Neutrophil (primary cell): ENCODE measurements around the gene JAKMIP1.

Source experiments
- H3K27ac ChIP-seq: fragments of 200-600 bp; sonication (generic); 2 replicates; pipeline ENCODE4 v1.5.1; 2016; ENCODE audit warnings: mild to moderate bottlenecking, moderate library complexity
- H3K27me3 ChIP-seq: fragments of 200-600 bp; sonication (generic); 2 replicates; pipeline ENCODE4 v1.6.0; 2016; ENCODE audit warnings: mild to moderate bottlenecking
- H3K36me3 ChIP-seq: fragments of 200-600 bp; sonication (generic); 2 replicates; pipeline ENCODE4 v1.5.1; 2017
- H3K4me1 ChIP-seq, 2 experiments: fragments of 200-600 bp in 1 of 2; sonication (generic) in 1 of 2; 1 replicate in 1 of 2; 2 replicates in 1 of 2; pipeline versions ENCODE4 v1.5.1 to v1.6.1; 2013 to 2016; ENCODE audit warnings: low read depth in 1 of 2, low read length in 1 of 2, mild to moderate bottlenecking in 1 of 2, moderate library complexity in 1 of 2; ENCODE audit not compliant: control insufficient read depth in 1 of 2, insufficient read depth in 1 of 2
- H3K4me3 ChIP-seq, 2 experiments: fragments of 200-600 bp in 1 of 2; sonication (generic) in 1 of 2; 1 replicate in 1 of 2; 2 replicates in 1 of 2; pipeline ENCODE4 v1.5.1; 2013 to 2016; ENCODE audit warnings: low read depth in 1 of 2, low read length in 1 of 2, mild to moderate bottlenecking in 1 of 2, moderate library complexity in 1 of 2
- H3K9me3 ChIP-seq: fragments of 200-600 bp; sonication (generic); 2 replicates; pipeline ENCODE4 v1.5.1; 2016
- CTCF ChIP-seq: fragments of 200-600 bp; sonication (generic); IDR thresholded peaks from 2 replicates; pipeline ENCODE4 v1.5.1; 2016; ENCODE audit warnings: antibody characterized with exemption

Gene JAKMIP1

GRCh38 chr4:6122496-6122895 is 77.9 kb downstream of the JAKMIP1 start:
- Histone ChIP-seq H3K9me3 (no peaks in the 10 kb centered on the region), H3K27me3 (peaks cover 9% of the 10 kb centered on the region), H3K4me3 (no peak overlapping the region), H3K27ac (no peak overlapping the region), H3K36me3 (no peaks in the 10 kb centered on the region), H3K4me1 (no peaks in the 10 kb centered on the region)
- no peak for TF ChIP-seq CTCF

- Histone ChIP-seq H3K4me1 (no peaks in the 10 kb centered on the region), H3K27me3 (peaks cover 13% of the 10 kb centered on the region), H3K9me3 (no peaks in the 10 kb centered on the region), H3K36me3 (no peaks in the 10 kb centered on the region), H3K4me3 (no peak overlapping the region), H3K27ac (no peak overlapping the region)
- no peak for TF ChIP-seq CTCF
Measured at GRCh38 chr4:6121941-6122340, 78.4 kb downstream of the JAKMIP1 start.

GRCh38 chr4:6121276-6121850 is 79.0 kb downstream of the JAKMIP1 start:
- H3K27me3 ChIP-seq = peaks cover 19% of the 10 kb centered on the region
- H3K4me1 ChIP-seq = no peaks in the 10 kb centered on the region
- H3K4me3 ChIP-seq = no peak overlapping the region
- H3K9me3 ChIP-seq = no peaks in the 10 kb centered on the region
- TF ChIP-seq CTCF = no peak
- H3K36me3 ChIP-seq = no peaks in the 10 kb centered on the region
- no peak overlapping the region for H3K27ac ChIP-seq

GRCh38 chr4:6120361-6120760 is 80.0 kb downstream of the JAKMIP1 start:
- H3K4me1 ChIP-seq = no peaks in the 10 kb centered on the region
- no peak overlapping the region for H3K27ac ChIP-seq
- H3K36me3 ChIP-seq = no peaks in the 10 kb centered on the region
- no peak for TF ChIP-seq CTCF
- no peak overlapping the region for H3K4me3 ChIP-seq
- no peaks in the 10 kb centered on the region for H3K9me3 ChIP-seq
- H3K27me3 ChIP-seq = peaks cover 25% of the 10 kb centered on the region

- Histone ChIP-seq H3K36me3 (no peaks in the 10 kb centered on the region), H3K27me3 (peaks cover 25% of the 10 kb centered on the region), H3K4me3 (no peak overlapping the region), H3K9me3 (no peaks in the 10 kb centered on the region), H3K27ac (no peak overlapping the region), H3K4me1 (no peaks in the 10 kb centered on the region)
- no peak for TF ChIP-seq CTCF
Measured at GRCh38 chr4:6119507-6120020, 80.8 kb downstream of the JAKMIP1 start.

GRCh38 chr4:6118201-6118600 is 82.1 kb downstream of the JAKMIP1 start:
- no peaks in the 10 kb centered on the region for H3K4me1 ChIP-seq
- H3K4me3 ChIP-seq = no peak overlapping the region
- no peak for TF ChIP-seq CTCF
- H3K27me3 ChIP-seq = peaks cover 25% of the 10 kb centered on the region
- H3K27ac ChIP-seq = no peak overlapping the region
- H3K36me3 ChIP-seq = no peaks in the 10 kb centered on the region
- H3K9me3 ChIP-seq = no peaks in the 10 kb centered on the region
